CD4-positive, alpha-beta T cell treated with Interleukin-21 for 1 hour (primary cell): Measurements from ENCODE around the gene SPDL1.
A peak's percentile ranks its signal among the peaks of the same experiment; 100 is the strongest.

Source experiments
- DNase-seq: peaks from one replicate; pipeline ENCODE4 v3.0.0-alpha.2; 2020

SPDL1 gene

GRCh38 chr5:169583424-169584220, at the start of gene SPDL1:
SPDL1 (plus strand) TSS chr5:169583773; CDS start chr5:169588417, 4,644 bp downstream.
- DNase-seq: peak; percentile 96

DNA sequence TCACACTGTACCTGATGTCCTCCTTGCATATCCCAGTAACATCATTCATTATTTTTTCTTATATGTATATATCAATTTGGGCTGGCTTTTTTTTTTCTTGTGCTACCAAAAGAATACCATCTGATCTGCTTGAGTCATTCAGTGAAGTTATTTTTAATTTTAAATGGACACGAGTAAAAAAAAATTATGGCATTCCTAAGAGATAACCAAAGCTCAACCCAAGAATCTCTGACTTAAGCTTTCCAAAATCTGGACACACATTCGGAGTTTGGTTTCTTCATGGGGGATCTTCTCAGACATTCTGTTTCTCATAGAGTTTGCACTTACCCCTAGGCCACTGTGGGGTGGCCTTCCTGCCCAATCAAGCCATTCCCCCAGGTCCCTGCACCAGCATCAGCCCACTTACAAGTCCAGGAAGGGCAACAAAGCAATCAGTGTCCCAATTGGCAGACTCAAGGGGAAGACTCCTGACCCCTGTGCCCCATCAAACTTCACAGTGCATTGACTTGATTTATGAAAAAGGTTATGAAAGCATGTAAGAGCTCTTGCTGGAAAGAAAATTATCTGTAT, 49.2 kb upstream of the SPDL1 start:
- no peak for DNase-seq

GRCh38 chr5:169534939-169535338, 48.6 kb upstream of the SPDL1 start:
- DNase-seq: no peak

DNA sequence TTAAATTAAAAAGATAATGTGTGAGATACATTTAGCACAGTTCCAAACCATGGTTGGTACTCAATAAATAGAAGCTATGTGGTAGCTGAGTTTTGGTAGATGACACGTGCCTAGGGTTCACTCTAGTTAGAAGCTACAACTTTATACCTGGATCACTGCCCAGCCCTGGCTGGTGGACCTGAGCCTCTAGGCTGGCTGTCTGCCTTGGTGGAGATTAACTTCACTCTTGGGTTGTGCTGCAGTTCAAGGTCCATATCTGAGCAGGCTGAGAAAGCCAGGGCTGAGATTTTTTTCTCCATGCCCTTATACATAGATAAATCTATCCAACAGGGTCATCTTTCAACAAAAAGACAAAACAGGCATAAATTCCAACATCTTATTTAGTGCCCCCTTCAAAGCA, 44.6 kb upstream of the SPDL1 start:
- DNase-seq: no peak

- DNase-seq: no peak
These were observed 40.8 kb upstream of the SPDL1 start for GRCh38 chr5:169542811-169543210.

- no peak for DNase-seq
These were observed 39.2 kb upstream of the SPDL1 start for GRCh38 chr5:169544264-169544950.

DNA sequence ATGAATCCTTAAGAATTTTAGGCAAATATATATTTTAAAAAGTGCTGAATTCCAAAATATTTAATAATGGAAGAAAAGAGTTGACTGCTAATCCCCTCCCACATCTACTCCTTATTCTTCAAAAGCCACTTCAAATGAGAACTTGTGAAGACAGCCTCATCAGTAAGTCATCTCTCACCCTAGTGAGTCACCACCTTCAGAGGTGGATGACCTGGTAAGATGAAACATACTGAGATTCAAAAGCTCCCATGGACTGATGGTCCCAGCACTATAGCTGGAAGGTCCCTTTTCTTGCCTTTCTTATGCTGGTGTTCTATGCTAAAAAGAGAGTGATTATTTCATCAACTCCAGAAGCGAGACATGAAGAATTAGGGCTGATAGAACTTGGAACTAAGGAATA, 37.8 kb upstream of the SPDL1 start:
- DNase-seq: no peak

DNA sequence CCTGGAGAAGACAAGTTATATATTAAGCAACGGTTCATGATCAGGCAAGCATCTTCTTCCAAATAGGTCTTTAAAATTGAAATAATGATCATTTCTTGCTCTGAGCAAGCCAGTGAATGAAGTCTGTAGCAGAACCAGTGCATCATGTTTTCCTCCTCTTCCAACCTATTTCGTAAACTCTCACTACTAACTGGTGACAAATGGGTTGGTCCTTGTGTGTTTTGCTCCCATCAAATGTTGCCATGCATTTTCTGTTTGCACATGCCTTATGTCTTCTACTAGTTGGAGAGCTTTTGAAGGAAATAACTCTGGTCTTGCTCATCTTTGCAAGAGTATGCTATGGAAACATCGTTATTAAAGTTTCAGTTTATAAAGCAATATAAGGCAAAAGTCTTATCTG, 37.2 kb upstream of the SPDL1 start:
- no peak for DNase-seq

- no peak for DNase-seq
These were observed 36.1 kb upstream of the SPDL1 start for GRCh38 chr5:169547508-169547907.

DNA sequence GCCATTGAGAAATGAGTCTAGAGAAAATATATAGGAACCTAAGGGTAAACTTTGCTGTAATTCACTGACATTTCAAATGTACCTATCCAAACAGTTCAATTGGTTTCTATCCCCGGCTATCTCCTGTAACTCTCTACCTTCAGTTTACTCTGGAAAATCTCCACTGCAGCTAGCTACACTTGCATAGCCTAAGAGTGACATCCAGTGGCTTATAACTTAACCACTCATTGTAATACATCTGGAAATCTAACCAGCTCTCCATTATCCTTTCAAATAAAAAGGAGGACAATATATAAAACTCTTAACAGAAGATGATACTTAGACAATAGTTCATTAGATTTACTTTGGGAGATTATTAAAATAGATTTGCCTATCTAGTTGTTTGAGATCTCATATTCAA, 35.3 kb upstream of the SPDL1 start:
- DNase-seq: no peak

GRCh38 chr5:169549453-169550100, 34.0 kb upstream of the SPDL1 start:
- no peak for DNase-seq

DNA sequence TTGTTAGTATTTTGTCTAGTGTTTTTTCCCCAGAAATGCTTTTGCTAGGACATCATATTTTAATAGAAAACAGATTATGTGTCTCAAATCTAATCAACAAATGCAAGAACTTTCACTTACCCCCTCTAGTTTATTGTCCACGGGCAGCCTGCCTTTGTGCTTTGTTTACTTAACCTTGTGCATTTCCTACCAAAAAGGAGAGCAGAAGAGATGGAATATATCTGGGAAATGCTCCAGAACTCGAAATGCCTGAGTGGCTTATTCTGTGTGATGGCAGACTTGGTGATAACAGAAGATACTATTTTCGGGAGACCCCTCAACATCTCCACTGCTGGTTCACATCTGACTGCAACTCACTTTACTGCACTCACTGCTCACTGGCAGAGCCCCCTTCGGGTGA, 33.3 kb upstream of the SPDL1 start:
- DNase-seq: no peak

DNA sequence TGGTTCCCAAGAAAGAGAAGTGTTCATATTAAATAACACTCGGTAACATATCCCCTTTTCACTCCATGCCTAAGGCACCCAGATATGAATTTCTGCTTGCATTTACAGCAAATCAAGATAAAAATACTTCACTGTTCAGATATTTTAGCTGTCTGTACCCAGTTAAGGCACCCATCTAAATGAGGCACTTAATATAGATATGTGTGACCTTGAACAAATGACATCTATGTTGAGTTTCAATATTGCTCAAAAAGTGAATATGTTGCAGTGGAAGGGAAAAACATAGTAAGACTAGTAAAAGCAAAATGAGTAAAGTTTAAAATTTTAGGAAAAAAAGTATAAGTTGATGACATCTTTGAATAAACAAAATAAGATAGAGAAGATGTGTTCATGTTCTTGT, 32.4 kb upstream of the SPDL1 start:
- DNase-seq: no peak

- DNase-seq: no peak
These were observed 31.9 kb upstream of the SPDL1 start for GRCh38 chr5:169551696-169552095.

DNA sequence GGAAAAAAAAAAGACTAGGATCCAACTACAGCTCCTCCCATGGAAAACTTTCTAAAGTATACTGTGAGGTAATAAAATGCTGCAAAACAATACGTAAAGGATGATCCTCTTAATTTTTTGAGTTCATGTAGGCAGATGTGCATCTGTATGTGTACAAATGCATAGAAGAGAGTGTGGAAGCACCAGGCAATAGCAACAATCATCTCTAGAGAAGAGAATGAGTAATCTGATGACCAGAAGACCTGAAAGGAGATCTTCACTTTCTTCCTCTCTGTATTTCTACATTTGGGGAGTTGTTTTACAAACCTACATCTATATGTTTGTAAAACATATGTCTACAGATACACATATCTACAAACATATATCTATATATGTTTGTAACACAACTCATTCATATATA, 29.3 kb upstream of the SPDL1 start:
- no peak for DNase-seq

- DNase-seq: no peak
These were observed 25.7 kb upstream of the SPDL1 start for GRCh38 chr5:169557838-169558237.

GRCh38 chr5:169561893-169562292, 21.7 kb upstream of the SPDL1 start:
- no peak for DNase-seq

DNA sequence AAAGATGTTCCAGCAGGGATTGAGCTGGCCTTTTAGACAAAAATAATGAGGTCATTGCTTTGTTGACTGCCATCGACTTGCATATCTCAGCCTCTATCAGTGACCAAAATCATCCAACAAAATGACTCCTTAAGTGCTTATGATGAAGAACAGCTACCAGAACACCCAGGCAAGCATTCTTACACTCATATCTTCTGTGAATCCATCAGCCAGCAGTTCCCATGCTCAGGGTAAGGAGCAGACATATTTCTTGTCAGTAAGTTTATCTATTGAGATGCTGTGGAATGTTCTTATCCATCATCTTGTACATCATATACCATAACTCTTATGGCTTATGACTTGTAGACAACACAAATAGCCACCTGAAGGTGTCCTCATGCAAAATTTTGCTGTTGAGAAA, 20.2 kb upstream of the SPDL1 start:
- DNase-seq: no peak

- DNase-seq: no peak
These were observed 17.4 kb upstream of the SPDL1 start for GRCh38 chr5:169566202-169566601.

GRCh38 chr5:169567079-169567478, 16.5 kb upstream of the SPDL1 start:
- no peak for DNase-seq

GRCh38 chr5:169569513-169569912, 14.1 kb upstream of the SPDL1 start:
- DNase-seq: no peak

GRCh38 chr5:169571355-169571754, 12.2 kb upstream of the SPDL1 start:
- no peak for DNase-seq

DNA sequence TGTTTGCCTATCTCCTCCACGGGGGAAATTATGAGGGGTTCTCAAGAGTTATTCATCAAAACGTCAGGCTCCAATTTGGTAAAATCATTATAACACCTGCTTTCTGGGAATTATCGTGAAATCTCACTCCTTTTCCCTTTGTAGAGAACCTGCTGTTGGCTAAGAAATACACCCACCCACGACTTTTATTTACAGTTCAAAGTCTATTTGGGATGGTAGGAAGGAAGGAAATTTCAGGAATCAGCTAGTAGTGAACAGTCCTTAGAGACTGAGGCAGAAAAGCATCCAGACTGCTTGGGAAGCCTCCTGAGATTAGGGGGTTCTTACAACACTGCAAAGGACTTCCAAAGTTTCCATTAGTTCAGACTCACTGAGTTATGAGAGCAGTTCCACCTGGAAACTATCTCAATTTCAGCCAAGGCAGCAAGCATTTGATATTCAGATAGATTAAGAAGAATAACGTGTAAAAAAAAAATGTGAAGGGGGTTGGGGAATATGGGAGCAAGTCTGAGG, 9.4 kb upstream of the SPDL1 start:
- DNase-seq: no peak
